Measurements from ENCODE around the gene DKK3. TPM values are rescaled to one million over a fixed set of nuclear protein-coding genes. Genes with fewer than 3 reads are reported as not detected.
A peak's percentile ranks its signal among the peaks of the same experiment; 100 is the strongest.

Gene DKK3
- polyA plus RNA-seq, 1 donor from 2014 or later: 43.6 TPM

- Histone ChIP-seq H3K9me2 (ENCODE audit: insufficient read depth, low read length) (no peaks in the 10 kb centered on the region), H3K9ac (ENCODE audit: low read length) (no peak overlapping the region), H4K20me1 (ENCODE audit: insufficient read depth) (no peaks in the 10 kb centered on the region), H3K27me3 (ENCODE audit: insufficient read depth, low read depth, low read length) (no peaks in the 10 kb centered on the region), H3K4me2 (ENCODE audit: low read length) (no peak overlapping the region), H3F3A (ENCODE audit: insufficient read depth, low read length, poor library complexity, severe bottlenecking) (no peaks in the 10 kb centered on the region), H3K79me2 (replicated peaks; ENCODE audit: insufficient read depth, low read length) (no peaks in the 10 kb centered on the region), H3K27ac (ENCODE audit: low read length) (no peak overlapping the region), H3K9me3 (ENCODE audit: low read length) (no peaks in the 10 kb centered on the region), H3K36me3 (ENCODE audit: insufficient read depth, low read length) (no peaks in the 10 kb centered on the region), H2AFZ (ENCODE audit: low read depth, low read length) (no peak overlapping the region), H3K4me3 (ENCODE audit: low read length) (no peak overlapping the region)
- no peak for TF ChIP-seq TAF1 (IDR thresholded peaks at IDR 0.05; ENCODE audit: low read depth)
- no peak for TF ChIP-seq SMC3 (conservative IDR thresholded peaks at IDR 0.05; ENCODE audit: poor library complexity)
- TF ChIP-seq EP300 (conservative IDR thresholded peaks at IDR 0.05; ENCODE audit: poor library complexity, severe bottlenecking): no peak
- TF ChIP-seq EZH2 (IDR thresholded peaks at IDR 0.05; ENCODE audit: borderline replicate concordance, insufficient read depth, low read length, poor library complexity, severe bottlenecking): no peak
- TF ChIP-seq MXI1 (conservative IDR thresholded peaks at IDR 0.05; ENCODE audit: poor library complexity, severe bottlenecking): no peak
- no peak for TF ChIP-seq POLR2AphosphoS5 (IDR thresholded peaks at IDR 0.05)
- no peak for TF ChIP-seq RAD21 (conservative IDR thresholded peaks at IDR 0.05)
- TF ChIP-seq CTCF (IDR thresholded peaks at IDR 0.05; ENCODE audit: poor library complexity, severe bottlenecking): no peak
- TF ChIP-seq REST (IDR thresholded peaks at IDR 0.05; ENCODE audit: borderline replicate concordance): no peak
These were observed 40.5 kb downstream of the DKK3 start for GRCh38 chr11:11967669-11968510.

GRCh38 chr11:11966826-11967668, 41.4 kb downstream of the DKK3 start:
- H2AFZ ChIP-seq (ENCODE audit: low read depth, low read length): no peak overlapping the region
- TF ChIP-seq CTCF (IDR thresholded peaks at IDR 0.05; ENCODE audit: poor library complexity, severe bottlenecking) (peak; percentile 52), SMC3 (conservative IDR thresholded peaks at IDR 0.05; ENCODE audit: poor library complexity) (no peak)
- H3K27ac ChIP-seq (ENCODE audit: low read length): no peak overlapping the region
- H3K9me2 ChIP-seq (ENCODE audit: insufficient read depth, low read length): no peaks in the 10 kb centered on the region
- no peaks in the 10 kb centered on the region for H3K27me3 ChIP-seq (ENCODE audit: insufficient read depth, low read depth, low read length)
- H3K36me3 ChIP-seq (ENCODE audit: insufficient read depth, low read length): no peaks in the 10 kb centered on the region
- no peaks in the 10 kb centered on the region for H3K79me2 ChIP-seq (replicated peaks; ENCODE audit: insufficient read depth, low read length)
- no peak overlapping the region for H3K9ac ChIP-seq (ENCODE audit: low read length)
- H3K4me3 ChIP-seq (ENCODE audit: low read length): no peak overlapping the region
- no peaks in the 10 kb centered on the region for H3K9me3 ChIP-seq (ENCODE audit: low read length)
- no peaks in the 10 kb centered on the region for H3F3A ChIP-seq (ENCODE audit: insufficient read depth, low read length, poor library complexity, severe bottlenecking)
- no peaks in the 10 kb centered on the region for H4K20me1 ChIP-seq (ENCODE audit: insufficient read depth)
- no peak overlapping the region for H3K4me2 ChIP-seq (ENCODE audit: low read length)

Data from neural cell (in vitro differentiated cells).